CD14-positive monocyte (primary cell): ENCODE results near the gene ATAD2B. TPM values are rescaled to one million over a fixed set of nuclear protein-coding genes. Genes with fewer than 3 reads are reported as not detected.

Source experiments
- DNase-seq, 3 donors: peaks; one replicate each; pipeline ENCODE4 v3.0.0-alpha.2; 2011 to 2022
- H2AFZ ChIP-seq: 2 replicates; pipeline ENCODE4 v1.6.0; 2012; ENCODE audit warnings: mild to moderate bottlenecking, low read depth, low read length, inconsistent platforms; ENCODE audit not compliant: insufficient read depth, poor library complexity, severe bottlenecking
- H3K27ac ChIP-seq, 2 donors: 1 replicate in 1 of 2; 2 replicates in 1 of 2; pipeline ENCODE4 v1.5.1; 2012 to 2013; ENCODE audit warnings: low read length in 2 of 2, control low read depth in 1 of 2, inconsistent platforms in 1 of 2, low read depth in 1 of 2, mild to moderate bottlenecking in 1 of 2
- H3K27me3 ChIP-seq, 2 donors: one replicate each; pipeline versions ENCODE4 v1.6.0 to v1.6.1; 2011 to 2013; ENCODE audit warnings: low read length in 2 of 2; ENCODE audit not compliant: control insufficient read depth in 2 of 2, insufficient read depth in 2 of 2
- H3K36me3 ChIP-seq, 2 donors: replicated peaks in 1 of 2; 1 replicate in 1 of 2; 2 replicates in 1 of 2; pipeline versions ENCODE4 v1.5.1 to v1.6.1; 2012 to 2013; ENCODE audit warnings: low read length in 2 of 2, control low read depth in 1 of 2, inconsistent platforms in 1 of 2, mild to moderate bottlenecking in 1 of 2; ENCODE audit not compliant: insufficient read depth in 2 of 2, control insufficient read depth in 1 of 2
- H3K4me1 ChIP-seq, 2 donors: 1 replicate in 1 of 2; 2 replicates in 1 of 2; pipeline versions ENCODE4 v1.5.1 to v1.6.1; 2012 to 2013; ENCODE audit warnings: low read length in 2 of 2, control low read depth in 1 of 2, inconsistent platforms in 1 of 2, mild to moderate bottlenecking in 1 of 2, moderate library complexity in 1 of 2; ENCODE audit not compliant: insufficient read depth in 2 of 2, control insufficient read depth in 1 of 2
- H3K4me2 ChIP-seq: replicated peaks from 2 replicates; pipeline ENCODE3; 2012; ENCODE audit warnings: low read length, moderate library complexity, mild to moderate bottlenecking; ENCODE audit not compliant: poor library complexity, severe bottlenecking; ENCODE audit errors: extremely low read depth
- H3K4me3 ChIP-seq, 3 experiments: fragments of 200-600 bp in 1 of 3; sonication (generic) in 1 of 3; replicated peaks in 1 of 3; 1 replicate in 2 of 3; 2 replicates in 1 of 3; pipeline ENCODE4 v1.5.1; 2011 to 2013; ENCODE audit warnings: low read length in 3 of 3, mild to moderate bottlenecking in 3 of 3, control low read depth in 2 of 3, low read depth in 2 of 3, inconsistent platforms in 1 of 3, moderate library complexity in 1 of 3
- H3K79me2 ChIP-seq: 2 replicates; pipeline ENCODE4 v1.6.0; 2012; ENCODE audit warnings: mild to moderate bottlenecking, control low read depth, inconsistent platforms, low read length, moderate library complexity; ENCODE audit not compliant: insufficient read depth
- H3K9ac ChIP-seq: 2 replicates; pipeline ENCODE4 v1.6.0; 2017; ENCODE audit warnings: low read length, mild to moderate bottlenecking; ENCODE audit not compliant: insufficient read depth, poor library complexity, severe bottlenecking
- H3K9me3 ChIP-seq, 2 donors: replicated peaks in 1 of 2; 1 replicate in 1 of 2; 2 replicates in 1 of 2; pipeline versions ENCODE4 v1.5.1 to v1.6.1; 2012 to 2013; ENCODE audit warnings: low read length in 2 of 2, control low read depth in 1 of 2; ENCODE audit not compliant: control insufficient read depth in 1 of 2, insufficient read depth in 1 of 2
- H4K20me1 ChIP-seq: 2 replicates; pipeline ENCODE4 v1.6.0; 2012; ENCODE audit warnings: mild to moderate bottlenecking, low read length, control low read depth, moderate library complexity; ENCODE audit not compliant: insufficient read depth
- H3K27ac Mint-ChIP-seq, 7 donors: one replicate each; pipeline ENCODE4 v1.8.0; 2020; ENCODE audit warnings: mild to moderate bottlenecking in 7 of 7, mixed read lengths in 7 of 7, moderate library complexity in 6 of 7, inconsistent platforms in 2 of 7
- H3K27me3 Mint-ChIP-seq, 3 donors: one replicate each; pipeline ENCODE4 v1.8.0; 2021 to 2022; ENCODE audit warnings: low read depth in 3 of 3, mild to moderate bottlenecking in 3 of 3, mixed read lengths in 3 of 3, moderate library complexity in 3 of 3, inconsistent platforms in 1 of 3
- H3K36me3 Mint-ChIP-seq, 2 donors: one replicate each; pipeline ENCODE4 v1.8.0; 2020; ENCODE audit warnings: mixed read lengths in 2 of 2, inconsistent platforms in 1 of 2, mild to moderate bottlenecking in 1 of 2
- H3K4me1 Mint-ChIP-seq: one replicate; pipeline ENCODE4 v1.8.0; 2020; ENCODE audit warnings: mild to moderate bottlenecking, mixed read lengths
- H3K4me3 Mint-ChIP-seq, 2 donors: one replicate each; pipeline ENCODE4 v1.8.0; 2020; ENCODE audit warnings: mild to moderate bottlenecking in 2 of 2, mixed read lengths in 2 of 2, moderate library complexity in 1 of 2
- H3K9me3 Mint-ChIP-seq, 7 donors: one replicate each; pipeline ENCODE4 v1.8.0; 2020 to 2022; ENCODE audit warnings: mixed read lengths in 7 of 7, mild to moderate bottlenecking in 6 of 7, moderate library complexity in 6 of 7, inconsistent platforms in 2 of 7
- WGBS: methylation state at CpG from one replicate; pipeline ENCODE4 v1.1.5; 2013; ENCODE audit warnings: missing lambda C conversion rate; ENCODE audit not compliant: insufficient coverage; 5-methylcytosine and 5-hydroxymethylcytosine counted together
- intact Hi-C, 2 donors: fragments of 100-400 bp; cut with micrococcal nuclease; formaldehyde crosslinking; loops; one replicate each; pipeline versions ENCODE4 v1.15.0 to v1.15.1; 2023
- polyA plus RNA-seq, 3 donors: library from polyadenylated mRNA; depleted of rRNA in 1 of 3; unstranded in 2 of 3; stranded (reverse) in 1 of 3; fragments of 300-500 nt in 2 of 3; fragments of >200 nt in 1 of 3; fragmentation: Illumina TruSeq in 2 of 3; gene quantifications; 1 replicate in 2 of 3; 2 replicates in 1 of 3; pipeline ENCODE4 v1.2.3, GENCODE V29; 2012 to 2021
- TF ChIP-seq, protein P1 (sequence below): fragments of 200-600 bp; IDR thresholded peaks from one replicate; pipeline ENCODE4 v1.8.0; 2022; ENCODE audit warnings: antibody characterized with exemption, mild to moderate bottlenecking

ATAD2B gene
- polyA plus RNA-seq, 3 donors: 4.9 to 12.1 (median 7.2) TPM

DNA sequence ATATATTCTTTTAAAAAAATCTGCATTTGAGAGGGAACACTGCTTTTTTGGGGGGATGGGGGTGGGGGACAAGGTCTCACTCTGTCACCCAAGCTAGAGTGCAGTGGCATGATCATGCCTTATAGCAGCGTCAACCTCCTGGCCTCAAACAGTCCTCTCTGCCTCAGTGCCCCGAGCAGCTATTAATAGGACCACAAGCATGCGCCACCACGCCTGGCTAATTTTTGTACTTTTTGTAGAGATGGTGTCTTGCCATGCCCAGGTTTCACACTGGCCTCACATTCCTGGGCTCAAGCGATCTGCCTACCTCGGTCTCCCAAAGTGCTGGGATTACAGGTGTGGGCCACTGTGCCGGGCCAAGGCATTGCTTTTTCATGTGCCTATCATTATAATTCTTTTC, 154.2 kb downstream of the ATAD2B start:
- WGBS: no CpG with 5 or more reads among the region's 7 CpGs
- peaks cover 43 to 54% of the 10 kb centered on the region in 2 donors for H3K36me3 Mint-ChIP-seq

DNA sequence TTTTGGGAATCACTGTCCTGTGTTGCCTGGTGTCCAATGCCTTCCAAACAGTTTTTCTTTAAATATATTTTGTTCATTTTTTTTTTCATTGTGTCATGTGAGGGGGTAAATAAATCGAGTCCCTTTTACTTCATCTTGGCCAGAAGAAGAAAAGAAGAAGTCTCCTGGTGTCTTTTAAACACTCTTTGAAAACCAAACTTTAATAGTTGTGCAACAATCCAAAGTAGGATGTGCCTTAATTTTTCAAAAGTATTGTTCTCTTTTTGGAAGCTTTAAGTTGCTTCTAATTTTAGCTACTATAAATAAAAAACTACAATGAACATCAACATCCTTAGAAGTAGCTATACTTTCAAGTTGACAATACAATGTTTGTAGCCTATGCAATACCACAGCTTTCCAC, 154.9 kb downstream of the ATAD2B start:
- peaks cover 6% of the 10 kb centered on the region for H4K20me1 ChIP-seq
- H3K36me3 ChIP-seq: peaks cover 34 to 58% of the 10 kb centered on the region in 2 donors
- peak overlapping the region; percentile 21 to 64 for H3K27ac ChIP-seq
- peaks cover 37% of the 10 kb centered on the region for H3K4me1 Mint-ChIP-seq
- peak overlapping the region in 4 of 7 donors; percentile 4 to 79 (median 68) for H3K27ac Mint-ChIP-seq
- H3K4me3 ChIP-seq: no peak overlapping the region
- H3K27me3 ChIP-seq: no peaks in the 10 kb centered on the region
- H2AFZ ChIP-seq: no peak overlapping the region
- no peak for DNase-seq
- H3K79me2 ChIP-seq: no peaks in the 10 kb centered on the region
- peaks cover 41 to 50% of the 10 kb centered on the region in 2 donors for H3K36me3 Mint-ChIP-seq
- no peaks in the 10 kb centered on the region for H3K9me3 ChIP-seq
- TF ChIP-seq, protein P1, sequence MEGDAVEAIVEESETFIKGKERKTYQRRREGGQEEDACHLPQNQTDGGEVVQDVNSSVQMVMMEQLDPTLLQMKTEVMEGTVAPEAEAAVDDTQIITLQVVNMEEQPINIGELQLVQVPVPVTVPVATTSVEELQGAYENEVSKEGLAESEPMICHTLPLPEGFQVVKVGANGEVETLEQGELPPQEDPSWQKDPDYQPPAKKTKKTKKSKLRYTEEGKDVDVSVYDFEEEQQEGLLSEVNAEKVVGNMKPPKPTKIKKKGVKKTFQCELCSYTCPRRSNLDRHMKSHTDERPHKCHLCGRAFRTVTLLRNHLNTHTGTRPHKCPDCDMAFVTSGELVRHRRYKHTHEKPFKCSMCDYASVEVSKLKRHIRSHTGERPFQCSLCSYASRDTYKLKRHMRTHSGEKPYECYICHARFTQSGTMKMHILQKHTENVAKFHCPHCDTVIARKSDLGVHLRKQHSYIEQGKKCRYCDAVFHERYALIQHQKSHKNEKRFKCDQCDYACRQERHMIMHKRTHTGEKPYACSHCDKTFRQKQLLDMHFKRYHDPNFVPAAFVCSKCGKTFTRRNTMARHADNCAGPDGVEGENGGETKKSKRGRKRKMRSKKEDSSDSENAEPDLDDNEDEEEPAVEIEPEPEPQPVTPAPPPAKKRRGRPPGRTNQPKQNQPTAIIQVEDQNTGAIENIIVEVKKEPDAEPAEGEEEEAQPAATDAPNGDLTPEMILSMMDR: no peak
- no CpG with 5 or more reads among the region's 1 CpG for WGBS
- H3K9me3 Mint-ChIP-seq: peaks cover 0 to 4% (median 0%) of the 10 kb centered on the region in 7 donors
- H3K4me3 Mint-ChIP-seq: no peak overlapping the region
- intact Hi-C loops: no loop called here
- peaks cover 30 to 37% of the 10 kb centered on the region in 2 donors for H3K4me1 ChIP-seq
- no peaks in the 10 kb centered on the region for H3K27me3 Mint-ChIP-seq
- H3K4me2 ChIP-seq: peak overlapping the region; percentile 25
- H3K9ac ChIP-seq: no peak overlapping the region

More for the DNA sequence above, 154.2 kb downstream of the ATAD2B start:
- H3K27ac ChIP-seq: peak overlapping the region in 1 of 2 donors; percentile 64
- Mint-ChIP-seq H3K9me3 (peaks cover 0 to 4% (median 0%) of the 10 kb centered on the region in 7 donors), H3K4me3 (no peak overlapping the region), H3K27me3 (no peaks in the 10 kb centered on the region), H3K4me1 (peaks cover 30% of the 10 kb centered on the region), H3K27ac (peak overlapping the region in 3 of 7 donors; percentile 56 to 76 (median 59))
- no peaks in the 10 kb centered on the region for H3K27me3 ChIP-seq
- no peak overlapping the region for H3K4me3 ChIP-seq
- H3K9me3 ChIP-seq: no peaks in the 10 kb centered on the region
- H4K20me1 ChIP-seq: peaks cover 6% of the 10 kb centered on the region
- no peak overlapping the region for H3K9ac ChIP-seq
- no peaks in the 10 kb centered on the region for H3K79me2 ChIP-seq
- H2AFZ ChIP-seq: no peak overlapping the region
- H3K36me3 ChIP-seq: peaks cover 40 to 63% of the 10 kb centered on the region in 2 donors
- peaks cover 24 to 30% of the 10 kb centered on the region in 2 donors for H3K4me1 ChIP-seq
- no peak for DNase-seq
- intact Hi-C loops: no loop called here
- TF ChIP-seq, protein P1: no peak
- H3K4me2 ChIP-seq: no peak overlapping the region
